GM23338 (cell line): Measurements from ENCODE around the gene FRYL. TPM values are rescaled to one million over a fixed set of nuclear protein-coding genes. Genes with fewer than 3 reads are reported as not detected.
A peak's percentile ranks its signal among the peaks of the same experiment; 100 is the strongest.

Experiments
- ATAC-seq: fragments of 200-7000 bp; cut with Tn5 transposase; 3 replicates; pipeline ENCODE4 v1.9.1; 2020
- DNase-seq: peaks from one replicate; pipeline ENCODE4 v3.0.0-alpha.2; 2015; ENCODE audit warnings: low spot score
- H2AFZ ChIP-seq: fragments of 200-600 bp; sonication (generic); 2 replicates; pipeline ENCODE4 v1.8.0; 2016; ENCODE audit warnings: antibody characterized with exemption, mild to moderate bottlenecking, moderate library complexity
- H3F3A ChIP-seq: fragments of 200-600 bp; sonication (generic); replicated peaks from 2 replicates; pipeline ENCODE4 v1.8.0; 2017; ENCODE audit warnings: antibody characterized with exemption, mixed run types, low read depth
- H3K27ac ChIP-seq: fragments of 200-600 bp; sonication (generic); 2 replicates; pipeline ENCODE4 v1.6.1; 2016; ENCODE audit warnings: low read depth
- H3K27me3 ChIP-seq: fragments of 200-600 bp; sonication (generic); 2 replicates; pipeline ENCODE4 v1.8.0; 2016; ENCODE audit warnings: mild to moderate bottlenecking, mixed run types, moderate library complexity; ENCODE audit not compliant: insufficient read depth
- H3K36me3 ChIP-seq: fragments of 200-600 bp; sonication (generic); 2 replicates; pipeline ENCODE4 v1.8.0; 2016; ENCODE audit warnings: mild to moderate bottlenecking; ENCODE audit not compliant: insufficient read depth
- H3K4me1 ChIP-seq: fragments of 200-600 bp; sonication (generic); 2 replicates; pipeline ENCODE4 v1.8.0; 2016; ENCODE audit warnings: mild to moderate bottlenecking, moderate library complexity; ENCODE audit not compliant: insufficient read depth
- H3K4me2 ChIP-seq: fragments of 200-600 bp; sonication (generic); 2 replicates; pipeline ENCODE4 v1.7.1; 2017; ENCODE audit warnings: mixed run types
- H3K4me3 ChIP-seq: fragments of 200-600 bp; sonication (generic); 2 replicates; pipeline ENCODE4 v1.6.1; 2016; ENCODE audit warnings: mixed run types
- H3K79me2 ChIP-seq: fragments of 200-600 bp; sonication (generic); replicated peaks from 2 replicates; pipeline ENCODE4 v1.8.0; 2017; ENCODE audit warnings: mild to moderate bottlenecking; ENCODE audit not compliant: insufficient read depth
- H3K9me2 ChIP-seq: fragments of 200-600 bp; sonication (generic); 2 replicates; pipeline ENCODE4 v1.8.0; 2017; ENCODE audit not compliant: insufficient read depth
- H4K20me1 ChIP-seq: fragments of 200-600 bp; sonication (generic); replicated peaks from 2 replicates; pipeline ENCODE4 v1.8.0; 2017; ENCODE audit warnings: mild to moderate bottlenecking; ENCODE audit not compliant: insufficient read depth
- H3K27ac Mint-ChIP-seq: 2 replicates; pipeline ENCODE4 v1.8.0; 2020; ENCODE audit warnings: inconsistent platforms, mild to moderate bottlenecking, moderate library complexity, mixed read lengths
- H3K27me3 Mint-ChIP-seq: 3 replicates; pipeline ENCODE4 v1.8.0; 2022; ENCODE audit warnings: low read depth, mild to moderate bottlenecking, moderate library complexity, mixed read lengths, inconsistent platforms; ENCODE audit not compliant: insufficient read depth, poor library complexity
- H3K36me3 Mint-ChIP-seq: 3 replicates; pipeline ENCODE4 v1.8.0; 2021; ENCODE audit warnings: low read depth, mild to moderate bottlenecking, inconsistent platforms, moderate library complexity, mixed read lengths
- H3K4me1 Mint-ChIP-seq: 3 replicates; pipeline ENCODE4 v1.8.0; 2020; ENCODE audit warnings: mild to moderate bottlenecking, inconsistent platforms, mixed read lengths
- H3K4me3 Mint-ChIP-seq: 3 replicates; pipeline ENCODE4 v1.8.0; 2021; ENCODE audit warnings: moderate library complexity, mild to moderate bottlenecking, inconsistent platforms, mixed read lengths
- H3K9me3 Mint-ChIP-seq: 3 replicates; pipeline ENCODE4 v1.8.0; 2020; ENCODE audit warnings: moderate library complexity, mild to moderate bottlenecking, inconsistent platforms, mixed read lengths
- CREB1 ChIP-seq: fragments of 250-450 bp; sonication (Bioruptor Pico); IDR thresholded peaks from 2 replicates; pipeline ENCODE4 v1.5.0; 2020; ENCODE audit warnings: low read depth, mild to moderate bottlenecking, moderate library complexity
- EZH2 ChIP-seq: fragments of 200-600 bp; sonication (generic); IDR thresholded peaks from one replicate; pipeline ENCODE4 v1.8.0; 2017; ENCODE audit warnings: antibody characterized with exemption, mild to moderate bottlenecking, low read depth; ENCODE audit not compliant: unreplicated experiment
- EZH2phosphoT487 ChIP-seq: fragments of 200-600 bp; sonication (generic); IDR thresholded peaks from one replicate; pipeline ENCODE4 v1.8.1; 2018; ENCODE audit warnings: antibody characterized with exemption; ENCODE audit not compliant: unreplicated experiment
- JUNB ChIP-seq: IDR thresholded peaks from one replicate; pipeline ENCODE4 v1.6.1; 2016; ENCODE audit warnings: antibody characterized with exemption; ENCODE audit not compliant: unreplicated experiment
- NANOG ChIP-seq: IDR thresholded peaks from 2 replicates; pipeline ENCODE4 v1.6.1; 2016; ENCODE audit warnings: antibody characterized with exemption, borderline replicate concordance
- POLR2AphosphoS5 ChIP-seq: IDR thresholded peaks from 2 replicates; pipeline ENCODE4 v1.6.1; 2016; ENCODE audit warnings: antibody characterized with exemption, low read depth
- STAT1 ChIP-seq: IDR thresholded peaks from one replicate; pipeline ENCODE4 v1.6.1; 2016; ENCODE audit warnings: antibody characterized with exemption; ENCODE audit not compliant: unreplicated experiment
- ZNF114 ChIP-seq: fragments of 250-450 bp; sonication (Bioruptor Pico); IDR thresholded peaks from 2 replicates; pipeline ENCODE4 v1.5.0; 2020; ENCODE audit warnings: mild to moderate bottlenecking, moderate library complexity
- polyA plus RNA-seq: library from polyadenylated mRNA; unstranded; fragments of >200 nt; fragmentation: Nextera tagmentation; extraction: Ambion mirVana; gene quantifications from 2 replicates; pipeline ENCODE4 v1.2.1, GENCODE V29; 2016
- total RNA-seq: library from RNA; depleted of rRNA; stranded (reverse); fragments of >200 nt; shearing (Covaris generic); gene quantifications from 2 replicates; pipeline ENCODE4 v1.2.3, GENCODE V29; 2014
- TF ChIP-seq, protein P1 (sequence below): fragments of 250-450 bp; sonication (Bioruptor Pico); IDR thresholded peaks from 2 replicates; pipeline ENCODE4 v1.5.0; 2020; ENCODE audit warnings: mild to moderate bottlenecking, moderate library complexity
- TF ChIP-seq, protein P2 (sequence below): IDR thresholded peaks from 2 replicates; pipeline ENCODE4 v1.6.1; 2016; ENCODE audit warnings: antibody characterized with exemption
- TF ChIP-seq, protein P3 (sequence below), 2 experiments: fragments of 200-600 bp in 1 of 2; sonication (generic) in 1 of 2; conservative IDR thresholded peaks; 2 replicates each; pipeline versions ENCODE4 v1.5.1 to v1.6.1; 2016 to 2017; ENCODE audit warnings: antibody characterized with exemption in 2 of 2, low read depth in 2 of 2, mild to moderate bottlenecking in 2 of 2, moderate library complexity in 1 of 2

FRYL gene
- total and polyA plus RNA-seq, 2 experiments from 2014 or later = 30.7 to 53.3 TPM

DNA sequence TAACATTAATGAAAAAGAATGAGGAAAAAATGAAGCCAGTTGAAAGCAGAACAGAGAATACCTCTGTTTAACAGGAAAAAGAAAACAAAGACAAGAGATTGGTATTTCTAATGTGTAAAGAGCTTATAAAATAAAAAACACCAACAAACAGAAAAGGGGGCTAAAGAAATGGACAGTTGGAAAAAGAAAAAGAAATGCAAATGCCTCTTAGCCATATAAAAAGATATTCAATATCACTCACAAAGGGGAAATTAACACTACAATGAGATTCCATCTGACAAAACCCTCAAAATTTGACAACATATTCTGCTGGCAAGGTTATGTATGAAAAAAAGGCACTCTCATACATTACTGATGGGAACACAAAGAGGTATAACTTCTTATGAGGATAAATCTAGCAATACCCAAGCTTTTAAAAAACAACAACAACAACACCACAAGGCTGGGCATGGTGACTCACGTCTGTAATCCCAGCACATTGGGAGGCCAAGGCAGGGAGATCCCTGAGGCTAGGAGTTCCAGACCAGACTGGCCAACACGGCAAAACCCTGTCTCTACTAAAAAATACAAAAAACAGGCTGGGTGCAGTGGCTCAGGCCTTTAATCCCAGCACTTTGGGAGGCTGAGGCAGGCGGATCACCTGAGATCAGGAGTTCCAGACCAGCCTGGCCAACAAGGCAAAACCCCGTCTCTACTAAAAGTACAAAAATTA, 75.8 kb downstream of the FRYL start (continued):
- TF ChIP-seq, protein P1, sequence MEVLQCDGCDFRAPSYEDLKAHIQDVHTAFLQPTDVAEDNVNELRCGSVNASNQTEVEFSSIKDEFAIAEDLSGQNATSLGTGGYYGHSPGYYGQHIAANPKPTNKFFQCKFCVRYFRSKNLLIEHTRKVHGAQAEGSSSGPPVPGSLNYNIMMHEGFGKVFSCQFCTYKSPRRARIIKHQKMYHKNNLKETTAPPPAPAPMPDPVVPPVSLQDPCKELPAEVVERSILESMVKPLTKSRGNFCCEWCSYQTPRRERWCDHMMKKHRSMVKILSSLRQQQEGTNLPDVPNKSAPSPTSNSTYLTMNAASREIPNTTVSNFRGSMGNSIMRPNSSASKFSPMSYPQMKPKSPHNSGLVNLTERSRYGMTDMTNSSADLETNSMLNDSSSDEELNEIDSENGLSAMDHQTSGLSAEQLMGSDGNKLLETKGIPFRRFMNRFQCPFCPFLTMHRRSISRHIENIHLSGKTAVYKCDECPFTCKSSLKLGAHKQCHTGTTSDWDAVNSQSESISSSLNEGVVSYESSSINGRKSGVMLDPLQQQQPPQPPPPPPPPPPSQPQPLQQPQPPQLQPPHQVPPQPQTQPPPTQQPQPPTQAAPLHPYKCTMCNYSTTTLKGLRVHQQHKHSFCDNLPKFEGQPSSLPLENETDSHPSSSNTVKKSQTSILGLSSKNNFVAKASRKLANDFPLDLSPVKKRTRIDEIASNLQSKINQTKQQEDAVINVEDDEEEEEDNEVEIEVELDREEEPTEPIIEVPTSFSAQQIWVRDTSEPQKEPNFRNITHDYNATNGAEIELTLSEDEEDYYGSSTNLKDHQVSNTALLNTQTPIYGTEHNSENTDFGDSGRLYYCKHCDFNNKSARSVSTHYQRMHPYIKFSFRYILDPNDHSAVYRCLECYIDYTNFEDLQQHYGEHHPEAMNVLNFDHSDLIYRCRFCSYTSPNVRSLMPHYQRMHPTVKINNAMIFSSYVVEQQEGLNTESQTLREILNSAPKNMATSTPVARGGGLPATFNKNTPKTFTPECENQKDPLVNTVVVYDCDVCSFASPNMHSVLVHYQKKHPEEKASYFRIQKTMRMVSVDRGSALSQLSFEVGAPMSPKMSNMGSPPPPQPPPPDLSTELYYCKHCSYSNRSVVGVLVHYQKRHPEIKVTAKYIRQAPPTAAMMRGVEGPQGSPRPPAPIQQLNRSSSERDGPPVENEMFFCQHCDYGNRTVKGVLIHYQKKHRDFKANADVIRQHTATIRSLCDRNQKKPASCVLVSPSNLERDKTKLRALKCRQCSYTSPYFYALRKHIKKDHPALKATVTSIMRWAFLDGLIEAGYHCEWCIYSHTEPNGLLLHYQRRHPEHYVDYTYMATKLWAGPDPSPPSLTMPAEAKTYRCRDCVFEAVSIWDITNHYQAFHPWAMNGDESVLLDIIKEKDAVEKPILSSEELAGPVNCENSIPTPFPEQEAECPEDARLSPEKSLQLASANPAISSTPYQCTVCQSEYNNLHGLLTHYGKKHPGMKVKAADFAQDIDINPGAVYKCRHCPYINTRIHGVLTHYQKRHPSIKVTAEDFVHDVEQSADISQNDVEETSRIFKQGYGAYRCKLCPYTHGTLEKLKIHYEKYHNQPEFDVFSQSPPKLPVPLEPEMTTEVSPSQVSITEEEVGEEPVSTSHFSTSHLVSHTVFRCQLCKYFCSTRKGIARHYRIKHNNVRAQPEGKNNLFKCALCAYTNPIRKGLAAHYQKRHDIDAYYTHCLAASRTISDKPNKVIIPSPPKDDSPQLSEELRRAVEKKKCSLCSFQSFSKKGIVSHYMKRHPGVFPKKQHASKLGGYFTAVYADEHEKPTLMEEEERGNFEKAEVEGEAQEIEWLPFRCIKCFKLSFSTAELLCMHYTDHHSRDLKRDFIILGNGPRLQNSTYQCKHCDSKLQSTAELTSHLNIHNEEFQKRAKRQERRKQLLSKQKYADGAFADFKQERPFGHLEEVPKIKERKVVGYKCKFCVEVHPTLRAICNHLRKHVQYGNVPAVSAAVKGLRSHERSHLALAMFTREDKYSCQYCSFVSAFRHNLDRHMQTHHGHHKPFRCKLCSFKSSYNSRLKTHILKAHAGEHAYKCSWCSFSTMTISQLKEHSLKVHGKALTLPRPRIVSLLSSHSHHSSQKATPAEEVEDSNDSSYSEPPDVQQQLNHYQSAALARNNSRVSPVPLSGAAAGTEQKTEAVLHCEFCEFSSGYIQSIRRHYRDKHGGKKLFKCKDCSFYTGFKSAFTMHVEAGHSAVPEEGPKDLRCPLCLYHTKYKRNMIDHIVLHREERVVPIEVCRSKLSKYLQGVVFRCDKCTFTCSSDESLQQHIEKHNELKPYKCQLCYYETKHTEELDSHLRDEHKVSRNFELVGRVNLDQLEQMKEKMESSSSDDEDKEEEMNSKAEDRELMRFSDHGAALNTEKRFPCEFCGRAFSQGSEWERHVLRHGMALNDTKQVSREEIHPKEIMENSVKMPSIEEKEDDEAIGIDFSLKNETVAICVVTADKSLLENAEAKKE (CRISPR knock-in tag) = no peak
- TF ChIP-seq EZH2phosphoT487 (no peak), ZNF114 (no peak), JUNB (no peak), CREB1 (CRISPR knock-in tag) (no peak), POLR2AphosphoS5 (no peak)
- TF ChIP-seq, protein P2, sequence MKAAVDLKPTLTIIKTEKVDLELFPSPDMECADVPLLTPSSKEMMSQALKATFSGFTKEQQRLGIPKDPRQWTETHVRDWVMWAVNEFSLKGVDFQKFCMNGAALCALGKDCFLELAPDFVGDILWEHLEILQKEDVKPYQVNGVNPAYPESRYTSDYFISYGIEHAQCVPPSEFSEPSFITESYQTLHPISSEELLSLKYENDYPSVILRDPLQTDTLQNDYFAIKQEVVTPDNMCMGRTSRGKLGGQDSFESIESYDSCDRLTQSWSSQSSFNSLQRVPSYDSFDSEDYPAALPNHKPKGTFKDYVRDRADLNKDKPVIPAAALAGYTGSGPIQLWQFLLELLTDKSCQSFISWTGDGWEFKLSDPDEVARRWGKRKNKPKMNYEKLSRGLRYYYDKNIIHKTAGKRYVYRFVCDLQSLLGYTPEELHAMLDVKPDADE = no peak

DNA sequence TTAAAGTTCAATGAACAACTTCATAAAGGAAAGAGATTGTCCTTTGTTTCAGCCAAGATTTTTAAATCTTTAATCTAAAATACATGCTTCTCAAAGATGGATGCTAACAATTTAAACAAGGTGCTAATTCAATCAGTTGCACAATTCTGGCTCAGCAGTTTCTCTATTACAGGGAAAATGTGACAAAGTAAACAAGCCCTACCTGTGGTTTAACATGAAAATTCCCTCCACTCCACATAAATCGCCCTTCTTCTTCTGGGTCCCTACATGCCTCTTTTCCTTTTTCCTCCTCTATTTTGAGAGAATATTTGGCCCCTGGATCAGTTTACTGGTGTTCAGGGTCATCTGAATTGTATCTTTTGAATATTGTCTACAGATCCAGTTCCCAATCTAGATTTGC, 80.6 kb downstream of the FRYL start:
- DNase-seq = no peak
- TF ChIP-seq ZNF114 (no peak), POLR2AphosphoS5 (no peak), STAT1 (no peak), EZH2 (no peak), CREB1 (CRISPR knock-in tag) (no peak), JUNB (no peak), NANOG (no peak)
- TF ChIP-seq, protein P3, sequence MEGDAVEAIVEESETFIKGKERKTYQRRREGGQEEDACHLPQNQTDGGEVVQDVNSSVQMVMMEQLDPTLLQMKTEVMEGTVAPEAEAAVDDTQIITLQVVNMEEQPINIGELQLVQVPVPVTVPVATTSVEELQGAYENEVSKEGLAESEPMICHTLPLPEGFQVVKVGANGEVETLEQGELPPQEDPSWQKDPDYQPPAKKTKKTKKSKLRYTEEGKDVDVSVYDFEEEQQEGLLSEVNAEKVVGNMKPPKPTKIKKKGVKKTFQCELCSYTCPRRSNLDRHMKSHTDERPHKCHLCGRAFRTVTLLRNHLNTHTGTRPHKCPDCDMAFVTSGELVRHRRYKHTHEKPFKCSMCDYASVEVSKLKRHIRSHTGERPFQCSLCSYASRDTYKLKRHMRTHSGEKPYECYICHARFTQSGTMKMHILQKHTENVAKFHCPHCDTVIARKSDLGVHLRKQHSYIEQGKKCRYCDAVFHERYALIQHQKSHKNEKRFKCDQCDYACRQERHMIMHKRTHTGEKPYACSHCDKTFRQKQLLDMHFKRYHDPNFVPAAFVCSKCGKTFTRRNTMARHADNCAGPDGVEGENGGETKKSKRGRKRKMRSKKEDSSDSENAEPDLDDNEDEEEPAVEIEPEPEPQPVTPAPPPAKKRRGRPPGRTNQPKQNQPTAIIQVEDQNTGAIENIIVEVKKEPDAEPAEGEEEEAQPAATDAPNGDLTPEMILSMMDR (conservative IDR thresholded peaks at IDR 0.05; ENCODE audit: low read depth in 2 of 2) = no peak
- peak overlapping the region; percentile 45; the same call in 1 of the 2 replicates for H3K4me2 ChIP-seq
- no peak overlapping the region for H3K4me3 ChIP-seq
- peak overlapping the region; percentile 75; the same call in 1 of the 2 replicates for H3K27ac Mint-ChIP-seq
- H3F3A ChIP-seq = no peaks in the 10 kb centered on the region
- 0 out of 2 replicates have a peak, but pooled peaks cover 8% of the 10 kb centered on the region for H4K20me1 ChIP-seq
- H2AFZ ChIP-seq = no peak overlapping the region
- peaks cover 42% of the 10 kb centered on the region for H3K4me1 ChIP-seq
- no peaks in the 10 kb centered on the region for H3K36me3 ChIP-seq
- H3K27me3 ChIP-seq = no peaks in the 10 kb centered on the region
- H3K27ac ChIP-seq = no peak overlapping the region; the same call in 1 of the 2 replicates
- no peaks in the 10 kb centered on the region for H3K9me2 ChIP-seq
- H3K9me3 Mint-ChIP-seq = no peaks in the 10 kb centered on the region
- H3K4me3 Mint-ChIP-seq = peak overlapping the region; percentile 6; the same call in 1 of the 3 replicates
- no peaks in the 10 kb centered on the region for H3K36me3 Mint-ChIP-seq
- ATAC-seq = no peak
- H3K79me2 ChIP-seq = peaks cover 91% of the 10 kb centered on the region
- H3K4me1 Mint-ChIP-seq = peaks cover 49% of the 10 kb centered on the region
- no peaks in the 10 kb centered on the region for H3K27me3 Mint-ChIP-seq
